ENCODE measurements around the gene GRP. TPM values are rescaled to one million over a fixed set of nuclear protein-coding genes. Genes with fewer than 3 reads are reported as not detected.
"Not testable (repeated sequence)": the region's sequence is repeated elsewhere in the genome, so short reads cannot be mapped to it uniquely, and the experiment has no call there.

Gene GRP
- total and polyA plus RNA-seq, 2 donors from 2014 or later: not detected

- TF ChIP-seq CTCF (IDR thresholded peaks at IDR 0.05; ENCODE audit: borderline replicate concordance, extremely low read depth, insufficient read depth): no peak
- intact Hi-C loops (cut with DNase I): no loop called here
- H3K4me3 ChIP-seq (ENCODE audit: low read length in 3 of 3): no peak overlapping the region
- FAIRE-seq (no peak), DNase-seq (no peak)
- H3K27me3 ChIP-seq (ENCODE audit: control insufficient read depth, insufficient read depth, low read length): peaks cover 9% of the 10 kb centered on the region
- no peak overlapping the region for H3K27ac ChIP-seq (ENCODE audit: low read depth in 2 of 2, low read length in 2 of 2)
- H3K9ac ChIP-seq (ENCODE audit: low read length in 3 of 3): no peak overlapping the region
- no peaks in the 10 kb centered on the region for H3K9me3 ChIP-seq (ENCODE audit: control insufficient read depth in 2 of 3, insufficient read depth in 1 of 3, low read length in 3 of 3)
- H3K4me1 ChIP-seq (ENCODE audit: control insufficient read depth in 2 of 3, insufficient read depth in 2 of 3, low read depth in 1 of 3, low read length in 3 of 3): no peaks in the 10 kb centered on the region
- H3K36me3 ChIP-seq (ENCODE audit: control insufficient read depth in 2 of 3, insufficient read depth in 3 of 3, low read length in 3 of 3): no peaks in the 10 kb centered on the region
Measured at GRCh38 chr18:59242906-59243305, 22.9 kb downstream of the GRP start.

GRCh38 chr18:59246796-59247195, 26.8 kb downstream of the GRP start:
- Histone ChIP-seq H3K9me3 (ENCODE audit: control insufficient read depth in 2 of 3, insufficient read depth in 1 of 3, low read length in 3 of 3) (no peaks in the 10 kb centered on the region), H3K27ac (ENCODE audit: low read depth in 2 of 2, low read length in 2 of 2) (no peak overlapping the region), H3K27me3 (ENCODE audit: control insufficient read depth, insufficient read depth, low read length) (peaks cover 9% of the 10 kb centered on the region), H3K9ac (ENCODE audit: low read length in 3 of 3) (no peak overlapping the region), H3K36me3 (ENCODE audit: control insufficient read depth in 2 of 3, insufficient read depth in 3 of 3, low read length in 3 of 3) (no peaks in the 10 kb centered on the region), H3K4me1 (ENCODE audit: control insufficient read depth in 2 of 3, insufficient read depth in 2 of 3, low read depth in 1 of 3, low read length in 3 of 3) (no peaks in the 10 kb centered on the region), H3K4me3 (ENCODE audit: low read length in 3 of 3) (no peak overlapping the region)
- intact Hi-C loops (cut with DNase I): no loop called here
- no peak for TF ChIP-seq CTCF (IDR thresholded peaks at IDR 0.05; ENCODE audit: borderline replicate concordance, extremely low read depth, insufficient read depth)
- FAIRE-seq (no peak), DNase-seq (no peak)

DNA sequence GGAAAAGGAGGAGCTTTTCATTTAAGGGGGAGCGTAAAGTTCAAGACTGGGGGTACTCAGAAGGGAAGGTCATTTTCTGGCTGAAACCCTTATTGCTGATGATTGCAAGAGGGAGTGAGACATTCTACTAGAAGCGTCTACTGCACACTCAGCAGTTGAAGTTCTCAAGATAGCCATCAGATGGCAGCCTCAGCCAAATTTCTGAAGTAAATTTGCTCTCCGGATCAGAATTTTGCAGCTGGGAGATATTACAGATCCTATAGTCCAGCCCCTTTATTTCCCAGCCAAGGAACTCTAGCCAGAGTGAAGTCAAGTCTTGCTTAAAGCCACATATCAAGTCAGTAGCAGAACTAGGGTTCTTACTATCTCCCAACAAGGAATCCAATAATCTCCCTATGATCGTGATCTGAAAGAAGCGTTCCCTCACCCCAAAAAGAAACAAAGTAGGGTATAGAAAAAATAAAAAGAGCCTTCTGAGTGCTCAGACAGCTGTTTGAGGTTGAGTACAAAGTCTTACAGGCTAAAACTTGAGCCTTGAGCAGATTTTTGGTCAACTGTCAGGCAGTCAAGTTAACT, 29.3 kb downstream of the GRP start:
- DNase-seq (peak in 4 of 5 donors; percentile 69 to 93 (median 84)), FAIRE-seq (no peak)
- intact Hi-C loops (cut with DNase I): no loop called here
- Histone ChIP-seq H3K36me3 (ENCODE audit: control insufficient read depth in 2 of 3, insufficient read depth in 3 of 3, low read length in 3 of 3) (no peaks in the 10 kb centered on the region), H3K4me3 (ENCODE audit: low read length in 3 of 3) (no peak overlapping the region), H3K9ac (ENCODE audit: low read length in 3 of 3) (no peak overlapping the region), H3K4me1 (ENCODE audit: control insufficient read depth in 2 of 3, insufficient read depth in 2 of 3, low read depth in 1 of 3, low read length in 3 of 3) (no peaks in the 10 kb centered on the region), H3K9me3 (ENCODE audit: control insufficient read depth in 2 of 3, insufficient read depth in 1 of 3, low read length in 3 of 3) (no peaks in the 10 kb centered on the region), H3K27me3 (ENCODE audit: control insufficient read depth, insufficient read depth, low read length) (peaks cover 9% of the 10 kb centered on the region), H3K27ac (ENCODE audit: low read depth in 2 of 2, low read length in 2 of 2) (no peak overlapping the region)
- TF ChIP-seq CTCF (IDR thresholded peaks at IDR 0.05; ENCODE audit: borderline replicate concordance, extremely low read depth, insufficient read depth): peak; percentile 59

DNA sequence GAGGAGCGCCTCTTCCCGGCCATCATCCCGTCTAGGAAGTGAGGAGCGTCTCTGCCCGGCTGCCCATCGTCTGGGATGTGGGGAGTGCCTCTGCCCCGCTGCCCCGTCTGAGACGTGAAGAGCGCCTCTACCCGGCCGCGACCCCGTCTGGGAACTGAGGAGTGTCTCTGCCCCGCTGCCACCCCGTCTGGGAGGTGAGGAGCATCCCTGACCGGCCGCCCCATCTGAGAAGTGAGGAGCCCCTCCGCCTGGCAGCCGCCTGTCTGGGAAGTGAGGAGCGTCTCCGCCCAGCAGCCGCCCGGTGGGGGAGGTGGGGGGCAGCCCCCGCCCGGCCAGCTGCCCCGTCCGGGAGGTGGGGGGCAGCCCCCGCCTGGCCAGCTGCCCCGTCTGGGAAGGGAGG, 35.5 kb downstream of the GRP start:
- not testable (repeated sequence) for H3K4me3 ChIP-seq (ENCODE audit: low read length in 3 of 3); H3K9ac ChIP-seq (ENCODE audit: low read length in 3 of 3); H3K36me3 ChIP-seq (ENCODE audit: control insufficient read depth in 2 of 3, insufficient read depth in 3 of 3, low read length in 3 of 3); DNase-seq; H3K27me3 ChIP-seq (ENCODE audit: control insufficient read depth, insufficient read depth, low read length); H3K27ac ChIP-seq (ENCODE audit: low read depth in 2 of 2, low read length in 2 of 2); FAIRE-seq; H3K9me3 ChIP-seq (ENCODE audit: control insufficient read depth in 2 of 3, insufficient read depth in 1 of 3, low read length in 3 of 3); H3K4me1 ChIP-seq (ENCODE audit: control insufficient read depth in 2 of 3, insufficient read depth in 2 of 3, low read depth in 1 of 3, low read length in 3 of 3)
- intact Hi-C loops (cut with DNase I): loop anchor here (10.0 kb wide), 1 partner anchor 789 kb away; no protein-coding TSS in a partner anchor

GRCh38 chr18:59261842-59262241, 41.9 kb downstream of the GRP start:
- DNase-seq; H3K9me3 ChIP-seq (ENCODE audit: control insufficient read depth in 2 of 3, insufficient read depth in 1 of 3, low read length in 3 of 3); H3K4me3 ChIP-seq (ENCODE audit: low read length in 3 of 3); intact Hi-C loops (cut with DNase I); H3K9ac ChIP-seq (ENCODE audit: low read length in 3 of 3); FAIRE-seq; H3K4me1 ChIP-seq (ENCODE audit: control insufficient read depth in 2 of 3, insufficient read depth in 2 of 3, low read depth in 1 of 3, low read length in 3 of 3); H3K36me3 ChIP-seq (ENCODE audit: control insufficient read depth in 2 of 3, insufficient read depth in 3 of 3, low read length in 3 of 3); H3K27ac ChIP-seq (ENCODE audit: low read depth in 2 of 2, low read length in 2 of 2): not testable (repeated sequence)
- H3K27me3 ChIP-seq (ENCODE audit: control insufficient read depth, insufficient read depth, low read length): peaks cover 40% of the 10 kb centered on the region

GRCh38 chr18:59262243-59262642, 42.3 kb downstream of the GRP start:
- H3K27ac ChIP-seq (ENCODE audit: low read depth in 2 of 2, low read length in 2 of 2); DNase-seq; H3K4me3 ChIP-seq (ENCODE audit: low read length in 3 of 3); H3K9me3 ChIP-seq (ENCODE audit: control insufficient read depth in 2 of 3, insufficient read depth in 1 of 3, low read length in 3 of 3); intact Hi-C loops (cut with DNase I); H3K4me1 ChIP-seq (ENCODE audit: control insufficient read depth in 2 of 3, insufficient read depth in 2 of 3, low read depth in 1 of 3, low read length in 3 of 3); H3K36me3 ChIP-seq (ENCODE audit: control insufficient read depth in 2 of 3, insufficient read depth in 3 of 3, low read length in 3 of 3); FAIRE-seq; H3K9ac ChIP-seq (ENCODE audit: low read length in 3 of 3): not testable (repeated sequence)
- H3K27me3 ChIP-seq (ENCODE audit: control insufficient read depth, insufficient read depth, low read length): peaks cover 43% of the 10 kb centered on the region
